DOHH2 (cell line): ENCODE results near the gene B4GALT5.

Experiments used
- H3F3A ChIP-seq: fragments of 200-600 bp; sonication (generic), shearing (Covaris generic); 2 replicates; pipeline ENCODE4 v1.6.0; 2016; ENCODE audit warnings: antibody characterized with exemption, mild to moderate bottlenecking; ENCODE audit not compliant: control insufficient read depth, insufficient read depth
- H3K27ac ChIP-seq: fragments of 200-600 bp; sonication (generic); 2 replicates; pipeline ENCODE4 v1.5.1; 2014; ENCODE audit warnings: low read depth, mild to moderate bottlenecking, low read length, moderate library complexity
- H3K27me3 ChIP-seq: fragments of 200-600 bp; sonication (generic); 2 replicates; pipeline ENCODE4 v1.6.1; 2014; ENCODE audit warnings: mild to moderate bottlenecking, low read length, mixed read lengths; ENCODE audit not compliant: control insufficient read depth
- H3K36me3 ChIP-seq: fragments of 200-600 bp; sonication (generic); 2 replicates; pipeline ENCODE4 v1.6.1; 2014; ENCODE audit warnings: mild to moderate bottlenecking, low read length, moderate library complexity, mixed read lengths; ENCODE audit not compliant: control insufficient read depth
- H3K4me1 ChIP-seq: fragments of 200-600 bp; sonication (generic); 2 replicates; pipeline ENCODE4 v1.6.1; 2014; ENCODE audit warnings: mild to moderate bottlenecking, low read length, mixed read lengths; ENCODE audit not compliant: control insufficient read depth
- H3K4me2 ChIP-seq: fragments of 200-600 bp; sonication (generic); 2 replicates; pipeline ENCODE4 v1.6.0; 2014; ENCODE audit warnings: mild to moderate bottlenecking, low read length, moderate library complexity
- H3K4me3 ChIP-seq: fragments of 200-600 bp; sonication (generic); 2 replicates; pipeline ENCODE4 v1.5.1; 2014; ENCODE audit warnings: mild to moderate bottlenecking, low read length, mixed read lengths
- H3K79me2 ChIP-seq: fragments of 200-600 bp; sonication (generic); 2 replicates; pipeline ENCODE4 v1.6.1; 2014; ENCODE audit warnings: mild to moderate bottlenecking, low read length, mixed read lengths; ENCODE audit not compliant: control insufficient read depth
- H3K9me2 ChIP-seq: fragments of 200-600 bp; sonication (generic); replicated peaks from 2 replicates; pipeline ENCODE4 v1.6.1; 2014; ENCODE audit warnings: mild to moderate bottlenecking, low read length, mixed read lengths; ENCODE audit not compliant: control insufficient read depth
- H3K9me3 ChIP-seq: fragments of 200-600 bp; sonication (generic); 2 replicates; pipeline ENCODE4 v1.6.1; 2014; ENCODE audit warnings: antibody characterized with exemption, low read length, mixed read lengths; ENCODE audit not compliant: control insufficient read depth, insufficient read depth
- H4K20me1 ChIP-seq: fragments of 200-600 bp; sonication (generic); 2 replicates; pipeline ENCODE4 v1.6.0; 2014; ENCODE audit warnings: low read depth, mild to moderate bottlenecking, antibody characterized with exemption, low read length, moderate library complexity; ENCODE audit not compliant: control insufficient read depth, insufficient read depth
- EZH2phosphoT487 ChIP-seq: fragments of 200-600 bp; sonication (generic); IDR thresholded peaks from 2 replicates; pipeline ENCODE4 v1.6.1; 2017; ENCODE audit warnings: borderline replicate concordance, mild to moderate bottlenecking, antibody characterized with exemption, low read length, moderate library complexity, mixed read lengths
- TF ChIP-seq, protein P1 (sequence below): fragments of 200-600 bp; sonication (generic); IDR thresholded peaks from one replicate; pipeline ENCODE4 v1.5.1; 2014; ENCODE audit warnings: antibody characterized with exemption, mild to moderate bottlenecking, low read depth, low read length; ENCODE audit not compliant: poor library complexity, severe bottlenecking

B4GALT5 gene

DNA sequence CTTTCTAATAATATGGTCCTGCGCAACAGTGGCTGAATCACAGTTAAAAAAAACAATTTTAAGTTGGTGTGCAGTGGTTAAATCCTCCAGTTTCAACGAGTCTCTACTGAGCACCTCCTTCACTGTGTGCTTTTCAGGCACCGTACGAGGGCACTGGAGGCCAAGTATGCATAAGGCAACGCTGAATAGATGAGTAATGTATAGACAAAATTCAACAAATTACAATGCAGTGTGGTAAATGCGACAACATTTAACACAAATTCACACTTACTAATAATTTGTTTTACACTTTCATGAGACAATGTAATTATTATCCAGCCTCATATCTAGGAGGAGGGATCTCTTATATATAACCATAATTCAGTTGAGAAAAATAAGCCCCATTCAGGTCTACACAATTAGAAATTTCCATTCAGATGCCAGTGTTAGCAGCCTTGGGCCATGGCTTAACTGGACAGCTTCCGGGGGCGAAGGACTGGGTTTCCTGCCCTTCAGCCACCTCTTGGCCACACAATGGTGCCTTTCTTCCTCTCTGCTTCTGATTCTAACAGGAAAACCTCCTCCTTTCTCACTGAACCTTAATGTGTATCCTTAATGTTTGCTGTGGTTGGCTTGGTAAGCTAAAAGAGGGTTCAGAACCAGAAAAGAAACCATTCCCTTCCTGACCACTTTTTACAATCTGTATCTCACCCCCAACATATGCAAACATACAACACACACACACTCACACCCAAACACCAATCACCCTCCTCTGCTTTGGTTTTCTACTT lies 51.9 kb downstream of the B4GALT5 start:
- Histone ChIP-seq H3K4me3 (no peak overlapping the region), H3K9me2 (no peaks in the 10 kb centered on the region), H3K4me1 (peaks cover 37% of the 10 kb centered on the region), H3F3A (no peaks in the 10 kb centered on the region; the same call in 1 of the 2 replicates), H4K20me1 (peaks cover 20% of the 10 kb centered on the region; the same call in 1 of the 2 replicates), H3K27me3 (no peaks in the 10 kb centered on the region), H3K9me3 (no peaks in the 10 kb centered on the region), H3K79me2 (peaks cover 95% of the 10 kb centered on the region), H3K4me2 (no peak overlapping the region), H3K27ac (no peak overlapping the region), H3K36me3 (peaks cover 4% of the 10 kb centered on the region)
- TF ChIP-seq, protein P1, sequence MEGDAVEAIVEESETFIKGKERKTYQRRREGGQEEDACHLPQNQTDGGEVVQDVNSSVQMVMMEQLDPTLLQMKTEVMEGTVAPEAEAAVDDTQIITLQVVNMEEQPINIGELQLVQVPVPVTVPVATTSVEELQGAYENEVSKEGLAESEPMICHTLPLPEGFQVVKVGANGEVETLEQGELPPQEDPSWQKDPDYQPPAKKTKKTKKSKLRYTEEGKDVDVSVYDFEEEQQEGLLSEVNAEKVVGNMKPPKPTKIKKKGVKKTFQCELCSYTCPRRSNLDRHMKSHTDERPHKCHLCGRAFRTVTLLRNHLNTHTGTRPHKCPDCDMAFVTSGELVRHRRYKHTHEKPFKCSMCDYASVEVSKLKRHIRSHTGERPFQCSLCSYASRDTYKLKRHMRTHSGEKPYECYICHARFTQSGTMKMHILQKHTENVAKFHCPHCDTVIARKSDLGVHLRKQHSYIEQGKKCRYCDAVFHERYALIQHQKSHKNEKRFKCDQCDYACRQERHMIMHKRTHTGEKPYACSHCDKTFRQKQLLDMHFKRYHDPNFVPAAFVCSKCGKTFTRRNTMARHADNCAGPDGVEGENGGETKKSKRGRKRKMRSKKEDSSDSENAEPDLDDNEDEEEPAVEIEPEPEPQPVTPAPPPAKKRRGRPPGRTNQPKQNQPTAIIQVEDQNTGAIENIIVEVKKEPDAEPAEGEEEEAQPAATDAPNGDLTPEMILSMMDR, result no peak

DNA sequence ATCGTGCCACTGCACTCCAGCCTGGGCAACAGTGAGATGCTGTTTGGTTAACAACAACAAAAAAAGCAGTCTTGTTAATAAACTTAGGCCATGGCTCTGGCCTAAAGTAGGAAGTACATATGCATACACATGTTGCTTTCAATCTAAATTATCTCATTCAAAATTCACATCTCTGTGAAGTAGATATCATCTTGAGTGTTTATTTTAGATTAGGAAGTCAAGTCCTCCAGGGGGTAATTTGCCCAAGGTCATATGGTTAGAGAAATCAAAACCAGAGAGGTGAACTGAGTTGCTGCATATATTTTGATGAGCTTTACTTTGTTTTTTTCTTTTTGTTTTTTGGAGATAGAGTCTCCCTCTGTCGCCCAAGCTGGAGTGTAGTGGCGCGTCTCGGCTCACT lies 52.8 kb downstream of the B4GALT5 start:
- no peaks in the 10 kb centered on the region for H3K9me2 ChIP-seq
- H3K4me3 ChIP-seq, result no peak overlapping the region
- H3K79me2 ChIP-seq, result peaks cover 92% of the 10 kb centered on the region
- H3K27me3 ChIP-seq, result no peaks in the 10 kb centered on the region
- H3F3A ChIP-seq, result no peaks in the 10 kb centered on the region
- H3K36me3 ChIP-seq, result peaks cover 12% of the 10 kb centered on the region
- no peak overlapping the region for H3K4me2 ChIP-seq
- no peak overlapping the region for H3K27ac ChIP-seq
- H3K9me3 ChIP-seq, result no peaks in the 10 kb centered on the region
- TF ChIP-seq, protein P1, result no peak
- TF ChIP-seq EZH2phosphoT487, result no peak
- H4K20me1 ChIP-seq, result peaks cover 17% of the 10 kb centered on the region; the same call in 1 of the 2 replicates
- H3K4me1 ChIP-seq, result peaks cover 38% of the 10 kb centered on the region

DNA sequence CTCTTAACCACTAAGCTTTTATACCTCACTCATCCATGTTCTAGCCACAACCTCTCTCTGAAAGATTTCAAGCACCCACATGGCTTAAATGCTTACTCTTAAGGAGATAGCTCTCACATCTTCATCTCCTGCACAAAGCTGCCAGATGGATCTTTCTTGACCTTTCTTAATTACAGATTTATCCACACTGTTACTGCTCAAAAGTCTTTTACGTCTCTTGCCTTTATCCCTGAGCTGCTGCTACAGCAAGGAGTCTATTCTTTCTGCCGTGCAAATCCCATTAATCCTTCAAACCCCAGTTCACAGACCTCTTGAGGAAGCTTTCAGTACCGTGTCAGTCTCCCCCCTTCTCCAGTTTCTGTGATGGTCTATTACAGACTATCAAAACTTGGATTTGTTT lies 54.6 kb downstream of the B4GALT5 start:
- Histone ChIP-seq H4K20me1 (peaks cover 13% of the 10 kb centered on the region; the same call in 1 of the 2 replicates), H3K79me2 (peaks cover 74% of the 10 kb centered on the region), H3K4me3 (no peak overlapping the region), H3F3A (no peaks in the 10 kb centered on the region), H3K36me3 (peaks cover 21% of the 10 kb centered on the region), H3K27me3 (no peaks in the 10 kb centered on the region), H3K4me2 (no peak overlapping the region), H3K27ac (no peak overlapping the region), H3K9me3 (no peaks in the 10 kb centered on the region), H3K4me1 (peaks cover 41% of the 10 kb centered on the region), H3K9me2 (no peaks in the 10 kb centered on the region)
- TF ChIP-seq EZH2phosphoT487, result no peak
- TF ChIP-seq, protein P1, result no peak
